ENCODE data around the gene PHKB. TPM values are rescaled to one million over a fixed set of nuclear protein-coding genes. Genes with fewer than 3 reads are reported as not detected.

PHKB gene
- total RNA-seq, 1 experiment from 2014 or later: 81.3 TPM

- Histone ChIP-seq H3K9me3 (ENCODE audit: insufficient read depth, low read depth) (no peaks in the 10 kb centered on the region; the same call in 1 of the 2 replicates), H3F3A (ENCODE audit: insufficient read depth, low read depth) (0 out of 2 replicates have a peak, but pooled peaks cover 9% of the 10 kb centered on the region), H3K27ac (no peak overlapping the region), H3K36me3 (ENCODE audit: low read depth) (no peaks in the 10 kb centered on the region), H4K20me1 (ENCODE audit: insufficient read depth) (no peaks in the 10 kb centered on the region), H3K4me3 (no peak overlapping the region), H3K4me1 (replicated peaks; ENCODE audit: insufficient read depth) (peaks cover 12% of the 10 kb centered on the region), H2AFZ (no peak overlapping the region), H3K4me2 (no peak overlapping the region), H3K27me3 (ENCODE audit: insufficient read depth, low read depth) (no peaks in the 10 kb centered on the region), H3K9me2 (ENCODE audit: insufficient read depth) (no peaks in the 10 kb centered on the region), H3K79me2 (ENCODE audit: low read depth) (no peaks in the 10 kb centered on the region)
- BruUV-seq (replicated peaks): no TSS peak
- intact Hi-C loops (cut with micrococcal nuclease; ENCODE audit: unreplicated experiment): no loop called here
- no peak for DNase-seq
- no peak for TF ChIP-seq CTCF (conservative IDR thresholded peaks at IDR 0.05)
- TF ChIP-seq EZH2 (IDR thresholded peaks at IDR 0.05; ENCODE audit: low read depth): no peak
- CTCF ChIA-PET: no interaction called here
- POLR2A ChIA-PET (ENCODE audit: unreplicated experiment): no interaction called here
Measured at GRCh38 chr16:47721006-47721637, 260.0 kb downstream of the PHKB start.

GRCh38 chr16:47722046-47722445, 260.9 kb downstream of the PHKB start:
- ChIA-PET POLR2A (ENCODE audit: unreplicated experiment) (interaction anchor here (0.5 kb wide), 1 partner anchor 864 kb away, joined by 4 read pairs; no protein-coding TSS in a partner anchor), CTCF (interaction anchor here (0.6 kb wide), 1 partner anchor 11 kb away, joined by 3 read pairs; no protein-coding TSS in a partner anchor)
- Histone ChIP-seq H3F3A (ENCODE audit: insufficient read depth, low read depth) (0 out of 2 replicates have a peak, but pooled peaks cover under 1% of the 10 kb centered on the region), H3K36me3 (ENCODE audit: low read depth) (no peaks in the 10 kb centered on the region), H2AFZ (no peak overlapping the region), H3K27ac (no peak overlapping the region), H3K27me3 (ENCODE audit: insufficient read depth, low read depth) (no peaks in the 10 kb centered on the region), H3K4me1 (replicated peaks; ENCODE audit: insufficient read depth) (peaks cover 3% of the 10 kb centered on the region), H3K4me2 (no peak overlapping the region), H4K20me1 (ENCODE audit: insufficient read depth) (no peaks in the 10 kb centered on the region), H3K9me2 (ENCODE audit: insufficient read depth) (no peaks in the 10 kb centered on the region), H3K79me2 (ENCODE audit: low read depth) (no peaks in the 10 kb centered on the region), H3K4me3 (no peak overlapping the region), H3K9me3 (ENCODE audit: insufficient read depth, low read depth) (no peaks in the 10 kb centered on the region; the same call in 1 of the 2 replicates)
- no peak for DNase-seq
- BruUV-seq (replicated peaks): no TSS peak
- TF ChIP-seq CTCF (conservative IDR thresholded peaks at IDR 0.05) (no peak), EZH2 (IDR thresholded peaks at IDR 0.05; ENCODE audit: low read depth) (no peak)
- intact Hi-C loops (cut with micrococcal nuclease; ENCODE audit: unreplicated experiment): no loop called here

- no peaks in the 10 kb centered on the region for H4K20me1 ChIP-seq (ENCODE audit: insufficient read depth)
- no peaks in the 10 kb centered on the region for H3K36me3 ChIP-seq (ENCODE audit: low read depth)
- POLR2A ChIA-PET (ENCODE audit: unreplicated experiment): interaction anchor here (0.6 kb wide), 1 partner anchor 14 kb away, joined by 4 read pairs; no protein-coding TSS in a partner anchor
- no peak overlapping the region for H2AFZ ChIP-seq
- H3K4me2 ChIP-seq: no peak overlapping the region
- no peaks in the 10 kb centered on the region for H3K79me2 ChIP-seq (ENCODE audit: low read depth)
- no peaks in the 10 kb centered on the region for H3K27me3 ChIP-seq (ENCODE audit: insufficient read depth, low read depth)
- DNase-seq: no peak
- H3K9me2 ChIP-seq (ENCODE audit: insufficient read depth): no peaks in the 10 kb centered on the region
- intact Hi-C loops (cut with micrococcal nuclease; ENCODE audit: unreplicated experiment): no loop called here
- no peaks in the 10 kb centered on the region for H3F3A ChIP-seq (ENCODE audit: insufficient read depth, low read depth)
- H3K4me3 ChIP-seq: no peak overlapping the region
- H3K9me3 ChIP-seq (ENCODE audit: insufficient read depth, low read depth): no peaks in the 10 kb centered on the region; the same call in 1 of the 2 replicates
- no peak overlapping the region for H3K27ac ChIP-seq
- CTCF ChIA-PET: no interaction called here
- no peak for TF ChIP-seq EZH2 (IDR thresholded peaks at IDR 0.05; ENCODE audit: low read depth)
- TF ChIP-seq CTCF (conservative IDR thresholded peaks at IDR 0.05): no peak
- no TSS peak for BruUV-seq (replicated peaks)
- no peaks in the 10 kb centered on the region; the same call in 1 of the 2 replicates for H3K4me1 ChIP-seq (replicated peaks; ENCODE audit: insufficient read depth)
Measured at GRCh38 chr16:47724115-47724785, 263.1 kb downstream of the PHKB start.

Data from PC-9 (cell line).